ENCODE data around the gene KIF5C.

GRCh38 chr2:148984449-148984848, 109.4 kb downstream of the KIF5C start:
- no peak for TF ChIP-seq CTCF (IDR thresholded peaks at IDR 0.05)
- no peak for TF ChIP-seq ZFX (IDR thresholded peaks at IDR 0.05; ENCODE audit: borderline replicate concordance)
